Calu3 (cell line): Measurements from ENCODE around the gene XCR1. TPM values are rescaled to one million over a fixed set of nuclear protein-coding genes. Genes with fewer than 3 reads are reported as not detected.

Experiments
- BruUV-seq: library from RNA; stranded (reverse); fragments of 400-500 nt; replicated peaks from 2 replicates; lab custom pipeline; 2021; lab: Mats Ljungman, UMichigan
- CTCF ChIA-PET: fragments of 300-600 bp; sonication (Branson Sonifier 250); formaldehyde crosslinking; loops from one replicate; lab custom pipeline; 2022; ENCODE audit warnings: antibody characterized with exemption; lab: Charles Lee
- DNase-seq: peaks from one replicate; pipeline ENCODE4 v3.0.0; 2022
- H3K27ac Mint-ChIP-seq: one replicate; pipeline ENCODE4 v1.8.0; 2022; ENCODE audit warnings: mixed read lengths; ENCODE audit not compliant: unreplicated experiment
- H3K27me3 Mint-ChIP-seq: one replicate; pipeline ENCODE4 v1.8.0; 2022; ENCODE audit warnings: mixed read lengths; ENCODE audit not compliant: unreplicated experiment
- H3K36me3 Mint-ChIP-seq: one replicate; pipeline ENCODE4 v1.8.0; 2022; ENCODE audit warnings: mild to moderate bottlenecking, moderate library complexity, mixed read lengths; ENCODE audit not compliant: insufficient read depth, unreplicated experiment
- H3K4me1 Mint-ChIP-seq: one replicate; pipeline ENCODE4 v1.8.0; 2022; ENCODE audit warnings: mild to moderate bottlenecking, low read depth, mixed read lengths; ENCODE audit not compliant: unreplicated experiment
- H3K4me3 Mint-ChIP-seq: one replicate; pipeline ENCODE4 v1.8.0; 2022; ENCODE audit warnings: mild to moderate bottlenecking, low read depth, moderate library complexity, mixed read lengths; ENCODE audit not compliant: unreplicated experiment
- H3K9me3 Mint-ChIP-seq: one replicate; pipeline ENCODE4 v1.8.0; 2022; ENCODE audit warnings: low read depth, mixed read lengths; ENCODE audit not compliant: unreplicated experiment
- intact Hi-C: fragments of 100-400 bp; cut with micrococcal nuclease; formaldehyde crosslinking; loops from one replicate; pipeline ENCODE4 v1.10.0; 2022; ENCODE audit not compliant: unreplicated experiment
- total RNA-seq: library from RNA; stranded (reverse); gene quantifications from 2 replicates; pipeline ENCODE4 v1.2.3, GENCODE V29; 2022
- TF ChIP-seq, protein P1 (sequence below): fragments of 200-600 bp; IDR thresholded peaks from one replicate; pipeline ENCODE4 v1.8.0; 2022; ENCODE audit warnings: antibody characterized with exemption; ENCODE audit not compliant: unreplicated experiment

The XCR1 gene
- total RNA-seq, 1 experiment from 2014 or later = not detected

DNA sequence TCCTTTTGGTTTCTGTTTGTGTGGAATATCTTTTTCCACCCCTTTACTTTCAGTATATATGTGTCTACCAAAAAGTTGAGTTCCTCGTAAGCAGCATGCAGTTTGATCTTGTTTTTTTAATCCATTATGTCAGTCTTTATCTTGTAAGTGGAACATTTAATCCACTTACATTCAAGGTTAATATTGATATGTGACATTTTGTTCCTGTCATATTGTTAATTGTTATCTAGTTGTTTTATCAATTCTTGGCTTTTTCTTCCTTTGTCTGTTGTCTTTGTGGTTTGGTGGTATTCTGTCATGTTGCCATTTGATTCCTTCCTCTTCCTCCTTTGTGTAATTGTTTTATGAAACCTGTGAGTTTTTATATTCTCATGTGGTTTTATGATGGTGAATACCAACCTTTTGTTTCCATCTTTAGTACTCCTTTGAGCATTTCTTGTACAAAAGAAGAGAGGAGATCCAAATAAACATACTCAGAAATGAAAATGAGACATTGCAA, 43.4 kb upstream of the XCR1 start:
- no peaks in the 10 kb centered on the region for H3K9me3 Mint-ChIP-seq
- BruUV-seq = no TSS peak
- TF ChIP-seq, protein P1, sequence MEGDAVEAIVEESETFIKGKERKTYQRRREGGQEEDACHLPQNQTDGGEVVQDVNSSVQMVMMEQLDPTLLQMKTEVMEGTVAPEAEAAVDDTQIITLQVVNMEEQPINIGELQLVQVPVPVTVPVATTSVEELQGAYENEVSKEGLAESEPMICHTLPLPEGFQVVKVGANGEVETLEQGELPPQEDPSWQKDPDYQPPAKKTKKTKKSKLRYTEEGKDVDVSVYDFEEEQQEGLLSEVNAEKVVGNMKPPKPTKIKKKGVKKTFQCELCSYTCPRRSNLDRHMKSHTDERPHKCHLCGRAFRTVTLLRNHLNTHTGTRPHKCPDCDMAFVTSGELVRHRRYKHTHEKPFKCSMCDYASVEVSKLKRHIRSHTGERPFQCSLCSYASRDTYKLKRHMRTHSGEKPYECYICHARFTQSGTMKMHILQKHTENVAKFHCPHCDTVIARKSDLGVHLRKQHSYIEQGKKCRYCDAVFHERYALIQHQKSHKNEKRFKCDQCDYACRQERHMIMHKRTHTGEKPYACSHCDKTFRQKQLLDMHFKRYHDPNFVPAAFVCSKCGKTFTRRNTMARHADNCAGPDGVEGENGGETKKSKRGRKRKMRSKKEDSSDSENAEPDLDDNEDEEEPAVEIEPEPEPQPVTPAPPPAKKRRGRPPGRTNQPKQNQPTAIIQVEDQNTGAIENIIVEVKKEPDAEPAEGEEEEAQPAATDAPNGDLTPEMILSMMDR = no peak
- CTCF ChIA-PET = no interaction called here
- intact Hi-C loops = no loop called here
- H3K36me3 Mint-ChIP-seq = no peaks in the 10 kb centered on the region
- H3K4me3 Mint-ChIP-seq = no peak overlapping the region
- peaks cover 16% of the 10 kb centered on the region for H3K4me1 Mint-ChIP-seq
- DNase-seq = no peak
- no peak overlapping the region for H3K27ac Mint-ChIP-seq
- H3K27me3 Mint-ChIP-seq = peaks cover 23% of the 10 kb centered on the region

DNA sequence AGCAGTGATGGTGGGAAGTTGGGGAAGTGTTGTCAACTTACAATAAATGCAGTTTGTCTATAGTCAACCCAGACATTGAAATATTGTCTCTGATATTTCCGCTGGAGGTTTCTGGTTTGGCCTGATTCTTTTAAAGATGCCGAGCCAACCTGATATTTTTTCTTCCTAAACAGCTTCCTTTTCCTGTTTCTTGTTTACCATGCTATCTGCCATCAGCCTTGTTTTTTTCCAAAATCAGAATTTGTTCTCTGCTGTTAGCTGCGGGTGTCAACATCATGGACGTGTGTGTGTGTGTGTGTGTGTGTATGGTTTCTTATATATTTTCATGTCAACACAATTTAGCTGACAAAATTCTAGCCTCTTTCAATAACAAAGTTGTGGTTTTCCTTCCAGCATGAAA, 41.2 kb upstream of the XCR1 start:
- intact Hi-C loops = no loop called here
- CTCF ChIA-PET = interaction anchor here (0.6 kb wide), 1 partner anchor 77 kb away, joined by 3 read pairs; no protein-coding TSS in a partner anchor
- H3K4me3 Mint-ChIP-seq = no peak overlapping the region
- TF ChIP-seq, protein P1 = no peak
- no peak overlapping the region for H3K27ac Mint-ChIP-seq
- no peaks in the 10 kb centered on the region for H3K9me3 Mint-ChIP-seq
- no TSS peak for BruUV-seq
- no peak for DNase-seq
- peaks cover 31% of the 10 kb centered on the region for H3K27me3 Mint-ChIP-seq
- peaks cover 22% of the 10 kb centered on the region for H3K4me1 Mint-ChIP-seq
- no peaks in the 10 kb centered on the region for H3K36me3 Mint-ChIP-seq

DNA sequence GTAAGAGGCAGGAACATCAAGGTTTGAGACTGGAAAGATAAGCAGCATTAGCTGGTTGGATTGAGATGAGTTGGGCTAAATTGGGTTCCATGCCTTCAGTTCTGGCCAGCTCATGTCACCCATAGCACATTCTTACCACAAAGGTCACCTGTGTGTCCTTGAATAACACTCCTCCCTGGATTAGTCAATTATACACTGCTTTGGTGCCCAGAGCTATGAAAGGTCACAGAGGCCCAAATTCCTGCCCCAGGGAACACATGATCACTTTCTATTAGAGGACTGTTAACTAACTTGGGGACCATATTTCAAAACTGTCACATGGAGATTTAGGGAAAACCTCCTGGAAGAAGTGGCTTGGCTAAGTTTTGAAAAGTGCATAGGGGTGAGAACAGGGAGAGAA, 40.1 kb upstream of the XCR1 start:
- BruUV-seq = no TSS peak
- no peak for DNase-seq
- TF ChIP-seq, protein P1 = no peak
- Mint-ChIP-seq H3K27ac (no peak overlapping the region), H3K9me3 (no peaks in the 10 kb centered on the region), H3K4me1 (peaks cover 22% of the 10 kb centered on the region), H3K27me3 (peaks cover 42% of the 10 kb centered on the region), H3K36me3 (no peaks in the 10 kb centered on the region), H3K4me3 (no peak overlapping the region)
- intact Hi-C loops = no loop called here
- CTCF ChIA-PET = no interaction called here

DNA sequence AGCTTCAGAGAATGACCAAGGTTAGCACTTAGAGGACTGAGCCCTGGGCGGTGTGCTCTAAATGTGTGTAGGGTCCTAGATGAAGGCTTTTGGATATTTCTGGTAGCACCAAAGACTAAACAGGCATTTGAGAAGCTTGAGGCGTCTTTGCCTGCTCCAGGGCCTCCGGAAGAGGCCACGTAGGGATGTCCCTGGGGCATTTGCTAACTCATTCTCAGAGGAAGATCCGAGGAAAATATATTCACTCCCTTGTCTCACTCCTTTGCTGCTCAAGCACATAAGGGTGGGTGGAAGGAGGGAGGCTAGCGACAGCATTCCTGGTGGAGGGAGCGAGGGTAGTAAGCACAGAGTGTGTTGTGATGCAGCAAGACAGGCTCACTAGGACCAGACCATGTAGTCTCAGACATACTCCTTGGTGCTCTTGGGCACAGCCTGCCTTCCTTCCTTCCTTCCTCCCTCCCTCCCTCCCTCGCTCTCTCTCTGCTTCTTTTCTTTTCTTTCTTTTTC, 38.5 kb upstream of the XCR1 start:
- no peak overlapping the region for H3K27ac Mint-ChIP-seq

More for the DNA sequence above, 38.5 kb upstream of the XCR1 start:
- CTCF ChIA-PET = interaction anchor here (0.6 to 1.4 kb wide), 3 partner anchors 13 to 554 kb away, joined by 3 to 6 read pairs (median 4); no protein-coding TSS in a partner anchor
- no TSS peak for BruUV-seq
- Mint-ChIP-seq H3K4me1 (peaks cover 18% of the 10 kb centered on the region), H3K36me3 (no peaks in the 10 kb centered on the region), H3K4me3 (no peak overlapping the region), H3K9me3 (no peaks in the 10 kb centered on the region), H3K27me3 (peaks cover 58% of the 10 kb centered on the region)
- no peak for DNase-seq
- TF ChIP-seq, protein P1 = no peak
- intact Hi-C loops = no loop called here
